Measurements from ENCODE around the gene SYT3.

- TF ChIP-seq CTCF (IDR thresholded peaks at IDR 0.05) (no peak), POLR2A (IDR thresholded peaks at IDR 0.05) (no peak)
These were observed 22.3 kb upstream of the SYT3 start for GRCh38 chr19:50661766-50662650.
